SU-DHL-6 (cell line): ENCODE results near the gene DCDC2.
"Not testable (repeated sequence)": the region's sequence is repeated elsewhere in the genome, so short reads cannot be mapped to it uniquely, and the experiment has no call there.

Experiments used
- H2AFZ ChIP-seq: fragments of 200-600 bp; sonication (generic); 2 replicates; pipeline ENCODE4 v1.6.1; 2014; ENCODE audit warnings: low read depth, mild to moderate bottlenecking, moderate library complexity, mixed read lengths, antibody characterized with exemption, low read length; ENCODE audit not compliant: severe bottlenecking
- H3F3A ChIP-seq: fragments of 200-600 bp; shearing (Covaris generic); 2 replicates; pipeline ENCODE4 v1.6.0; 2016; ENCODE audit warnings: antibody characterized with exemption, mild to moderate bottlenecking; ENCODE audit not compliant: insufficient read depth
- H3K27ac ChIP-seq: fragments of 200-600 bp; sonication (generic); 2 replicates; pipeline ENCODE4 v1.5.1; 2016; ENCODE audit warnings: low read depth, mild to moderate bottlenecking, low read length, moderate library complexity, mixed read lengths
- H3K27me3 ChIP-seq: fragments of 200-600 bp; sonication (generic), shearing (Covaris generic); 2 replicates; pipeline ENCODE4 v1.6.0; 2014; ENCODE audit warnings: mild to moderate bottlenecking, low read length
- H3K36me3 ChIP-seq: fragments of 200-600 bp; sonication (generic); 2 replicates; pipeline ENCODE4 v1.6.1; 2014; ENCODE audit warnings: mild to moderate bottlenecking, low read length, mixed read lengths
- H3K4me2 ChIP-seq: fragments of 300-600, 200-600 bp; shearing (Covaris generic), sonication (generic); 2 replicates; pipeline ENCODE4 v1.6.0; 2014; ENCODE audit warnings: low read length, low read depth, mild to moderate bottlenecking; ENCODE audit not compliant: poor library complexity, severe bottlenecking
- H3K4me3 ChIP-seq: fragments of 200-600 bp; sonication (generic); 2 replicates; pipeline ENCODE4 v1.5.1; 2014; ENCODE audit warnings: antibody characterized with exemption, low read length, mild to moderate bottlenecking, mixed read lengths; ENCODE audit not compliant: insufficient read depth, poor library complexity, severe bottlenecking
- H3K79me2 ChIP-seq: fragments of 200-600 bp; sonication (generic); 2 replicates; pipeline ENCODE4 v1.6.1; 2014; ENCODE audit warnings: mild to moderate bottlenecking, low read length, moderate library complexity; ENCODE audit not compliant: insufficient read depth
- H3K9ac ChIP-seq: fragments of 200-600 bp; sonication (generic); 2 replicates; pipeline ENCODE4 v1.7.0; 2014; ENCODE audit warnings: mild to moderate bottlenecking, low read length
- H3K9me2 ChIP-seq: fragments of 200-600 bp; sonication (generic); replicated peaks from 2 replicates; pipeline ENCODE4 v1.6.1; 2014; ENCODE audit warnings: low read length; ENCODE audit not compliant: insufficient read depth
- H3K9me3 ChIP-seq: fragments of 200-600 bp; sonication (generic); 2 replicates; pipeline ENCODE4 v1.6.1; 2014; ENCODE audit warnings: low read length, mixed read lengths; ENCODE audit not compliant: insufficient read depth
- H4K20me1 ChIP-seq: fragments of 200-600 bp; sonication (generic); 2 replicates; pipeline ENCODE4 v1.6.1; 2014; ENCODE audit warnings: low read depth, mild to moderate bottlenecking, antibody characterized with exemption, low read length, moderate library complexity, mixed read lengths
- CTCF ChIP-seq: fragments of 200-600 bp; sonication (generic); IDR thresholded peaks from one replicate; pipeline ENCODE4 v1.5.1; 2017; ENCODE audit warnings: antibody characterized with exemption, mild to moderate bottlenecking, low read length, moderate library complexity; ENCODE audit not compliant: insufficient read depth, poor library complexity, severe bottlenecking
- EZH2phosphoT487 ChIP-seq: fragments of 200-600 bp; sonication (generic), shearing (Covaris generic); conservative IDR thresholded peaks from 2 replicates; pipeline ENCODE4 v1.6.1; 2018; ENCODE audit warnings: mild to moderate bottlenecking, antibody characterized with exemption, low read length, moderate library complexity, mixed read lengths

The DCDC2 gene

GRCh38 chr6:24205020-24205492 is 152.8 kb downstream of the DCDC2 start:
- Histone ChIP-seq H3K36me3 (no peaks in the 10 kb centered on the region), H3K4me3 (no peak overlapping the region), H3K79me2 (no peaks in the 10 kb centered on the region), H3K9me3 (no peaks in the 10 kb centered on the region), H3K9ac (no peak overlapping the region), H2AFZ (no peak overlapping the region), H3K27ac (no peak overlapping the region), H3K27me3 (no peaks in the 10 kb centered on the region), H3F3A (no peaks in the 10 kb centered on the region), H3K4me2 (no peak overlapping the region), H3K9me2 (no peaks in the 10 kb centered on the region), H4K20me1 (no peaks in the 10 kb centered on the region)
- TF ChIP-seq EZH2phosphoT487 (no peak), CTCF (peak; percentile 72)

- not testable (repeated sequence) for H3K9me2 ChIP-seq, H3K4me2 ChIP-seq
Observed at GRCh38 chr6:24204113-24204512, 153.7 kb downstream of the DCDC2 start.

GRCh38 chr6:24197892-24198291 is 160.0 kb downstream of the DCDC2 start:
- H3K79me2 ChIP-seq: no peaks in the 10 kb centered on the region
- H3K4me2 ChIP-seq: no peak overlapping the region
- no peaks in the 10 kb centered on the region for H3K27me3 ChIP-seq
- no peak overlapping the region for H3K27ac ChIP-seq
- H3K9me2 ChIP-seq: no peaks in the 10 kb centered on the region
- no peak overlapping the region for H3K9ac ChIP-seq
- no peaks in the 10 kb centered on the region for H3K36me3 ChIP-seq
- no peaks in the 10 kb centered on the region for H4K20me1 ChIP-seq
- no peak for TF ChIP-seq EZH2phosphoT487
- TF ChIP-seq CTCF: no peak
- no peak overlapping the region for H3K4me3 ChIP-seq
- H2AFZ ChIP-seq: no peak overlapping the region
- H3K9me3 ChIP-seq: no peaks in the 10 kb centered on the region
- no peaks in the 10 kb centered on the region for H3F3A ChIP-seq

More at GRCh38 chr6:24204113-24204512, 153.7 kb downstream of the DCDC2 start:
- H3K36me3 ChIP-seq, H3K79me2 ChIP-seq, H4K20me1 ChIP-seq, H3K27ac ChIP-seq, H3K9me3 ChIP-seq, H3K4me3 ChIP-seq, H2AFZ ChIP-seq, H3K27me3 ChIP-seq, H3K9ac ChIP-seq, H3F3A ChIP-seq: not testable (repeated sequence)

GRCh38 chr6:24195836-24196597 is 161.8 kb downstream of the DCDC2 start:
- no peaks in the 10 kb centered on the region for H3K27me3 ChIP-seq
- no peak overlapping the region for H3K9ac ChIP-seq
- H3K36me3 ChIP-seq: no peaks in the 10 kb centered on the region
- H3K79me2 ChIP-seq: no peaks in the 10 kb centered on the region
- H3K9me2 ChIP-seq: no peaks in the 10 kb centered on the region
- no peak overlapping the region for H2AFZ ChIP-seq
- H3K4me3 ChIP-seq: no peak overlapping the region
- H3F3A ChIP-seq: no peaks in the 10 kb centered on the region
- no peaks in the 10 kb centered on the region for H3K9me3 ChIP-seq
- H4K20me1 ChIP-seq: no peaks in the 10 kb centered on the region
- no peak overlapping the region for H3K4me2 ChIP-seq
- TF ChIP-seq EZH2phosphoT487 (no peak), CTCF (no peak)
- no peak overlapping the region for H3K27ac ChIP-seq
